KOPT-K1 (cell line): Measurements from ENCODE around the gene AHNAK.

ENCODE experiments used
- H3K27ac ChIP-seq: fragments of 200-600 bp; sonication (generic); 2 replicates; pipeline ENCODE4 v1.5.1; 2016; ENCODE audit warnings: antibody characterized with exemption, mild to moderate bottlenecking, low read depth, low read length; ENCODE audit not compliant: poor library complexity, severe bottlenecking
- H3K36me3 ChIP-seq: fragments of 200-600 bp; sonication (generic); 2 replicates; pipeline ENCODE4 v1.5.1; 2017; ENCODE audit warnings: antibody characterized with exemption, mild to moderate bottlenecking, low read length, moderate library complexity; ENCODE audit not compliant: insufficient read depth
- H3K9me3 ChIP-seq: fragments of 200-600 bp; sonication (generic); 2 replicates; pipeline ENCODE4 v1.5.1; 2017; ENCODE audit warnings: antibody characterized with exemption, low read length, mild to moderate bottlenecking; ENCODE audit not compliant: insufficient read depth, poor library complexity, severe bottlenecking

Gene AHNAK

GRCh38 chr11:62418733-62419132, 127.9 kb downstream of the AHNAK start, which contains the start of gene SCGB1A1:
TSS of gene SCGB1A1 (plus strand) at chr11:62419033. CDS start at chr11:62419096, 63 bp downstream.
- Histone ChIP-seq H3K36me3 (no peaks in the 10 kb centered on the region), H3K27ac (no peak within 1 kb of the TSS), H3K9me3 (no peaks in the 10 kb centered on the region)

GRCh38 chr11:62418136-62418535, 128.5 kb downstream of the AHNAK start:
- H3K27ac ChIP-seq, result no peak overlapping the region
- no peaks in the 10 kb centered on the region for H3K36me3 ChIP-seq
- H3K9me3 ChIP-seq, result no peaks in the 10 kb centered on the region

GRCh38 chr11:62416596-62416995, 130.0 kb downstream of the AHNAK start:
- H3K36me3 ChIP-seq, result no peaks in the 10 kb centered on the region
- H3K27ac ChIP-seq, result no peak overlapping the region
- no peaks in the 10 kb centered on the region for H3K9me3 ChIP-seq

GRCh38 chr11:62413060-62413696, 133.4 kb downstream of the AHNAK start:
- Histone ChIP-seq H3K9me3 (no peaks in the 10 kb centered on the region), H3K27ac (no peak overlapping the region)

GRCh38 chr11:62411524-62411923, 135.1 kb downstream of the AHNAK start:
- Histone ChIP-seq H3K9me3 (no peaks in the 10 kb centered on the region), H3K27ac (no peak overlapping the region)

More at GRCh38 chr11:62413060-62413696, 133.4 kb downstream of the AHNAK start:
- H3K36me3 ChIP-seq, result no peaks in the 10 kb centered on the region

GRCh38 chr11:62410972-62411371, 135.6 kb downstream of the AHNAK start:
- H3K9me3 ChIP-seq, result no peaks in the 10 kb centered on the region

More at GRCh38 chr11:62411524-62411923, 135.1 kb downstream of the AHNAK start:
- no peaks in the 10 kb centered on the region for H3K36me3 ChIP-seq

GRCh38 chr11:62409831-62410230, 136.8 kb downstream of the AHNAK start:
- Histone ChIP-seq H3K9me3 (no peaks in the 10 kb centered on the region), H3K36me3 (no peaks in the 10 kb centered on the region), H3K27ac (no peak overlapping the region)

More at GRCh38 chr11:62410972-62411371, 135.6 kb downstream of the AHNAK start:
- H3K27ac ChIP-seq, result no peak overlapping the region
- H3K36me3 ChIP-seq, result no peaks in the 10 kb centered on the region

- H3K27ac ChIP-seq, result no peak overlapping the region
- H3K9me3 ChIP-seq, result no peaks in the 10 kb centered on the region
- no peaks in the 10 kb centered on the region for H3K36me3 ChIP-seq
Measured at GRCh38 chr11:62406034-62406433, 140.6 kb downstream of the AHNAK start.

- Histone ChIP-seq H3K36me3 (no peaks in the 10 kb centered on the region), H3K9me3 (no peaks in the 10 kb centered on the region), H3K27ac (no peak overlapping the region)
Measured at GRCh38 chr11:62404901-62405300, 141.7 kb downstream of the AHNAK start.

GRCh38 chr11:62404435-62404834, 142.2 kb downstream of the AHNAK start:
- Histone ChIP-seq H3K9me3 (no peaks in the 10 kb centered on the region), H3K36me3 (no peaks in the 10 kb centered on the region), H3K27ac (no peak overlapping the region)

GRCh38 chr11:62402960-62403730, 143.5 kb downstream of the AHNAK start:
- Histone ChIP-seq H3K9me3 (no peaks in the 10 kb centered on the region), H3K36me3 (no peaks in the 10 kb centered on the region), H3K27ac (peak overlapping the region; percentile 70)

- Histone ChIP-seq H3K9me3 (no peaks in the 10 kb centered on the region), H3K36me3 (no peaks in the 10 kb centered on the region), H3K27ac (peak overlapping the region; percentile 70)
Measured at GRCh38 chr11:62402226-62402959, 144.2 kb downstream of the AHNAK start.

GRCh38 chr11:62401811-62402210, 144.8 kb downstream of the AHNAK start:
- no peaks in the 10 kb centered on the region for H3K36me3 ChIP-seq
- H3K27ac ChIP-seq, result peak overlapping the region; percentile 70
- no peaks in the 10 kb centered on the region for H3K9me3 ChIP-seq

- Histone ChIP-seq H3K36me3 (no peaks in the 10 kb centered on the region), H3K27ac (peak overlapping the region; percentile 70), H3K9me3 (no peaks in the 10 kb centered on the region)
Measured at GRCh38 chr11:62401356-62401755, 145.2 kb downstream of the AHNAK start.

- Histone ChIP-seq H3K27ac (peak overlapping the region; percentile 70), H3K9me3 (no peaks in the 10 kb centered on the region), H3K36me3 (no peaks in the 10 kb centered on the region)
Measured at GRCh38 chr11:62400760-62401159, 145.8 kb downstream of the AHNAK start.
